DND-41 (cell line): Measurements from ENCODE around the gene MEPCE.

Experiments
- EZH2 ChIP-seq: IDR thresholded peaks from 3 replicates; pipeline ENCODE4 v1.6.1; 2012; ENCODE audit warnings: borderline replicate concordance, low read depth, mild to moderate bottlenecking, moderate library complexity, low read length, inconsistent platforms; ENCODE audit not compliant: severe bottlenecking
- TF ChIP-seq, protein P1 (sequence below): IDR thresholded peaks from 2 replicates; pipeline ENCODE4 v1.5.1; 2012; ENCODE audit warnings: borderline replicate concordance, low read length, moderate library complexity, mild to moderate bottlenecking; ENCODE audit not compliant: poor library complexity, severe bottlenecking; ENCODE audit errors: extremely low read depth

DNA sequence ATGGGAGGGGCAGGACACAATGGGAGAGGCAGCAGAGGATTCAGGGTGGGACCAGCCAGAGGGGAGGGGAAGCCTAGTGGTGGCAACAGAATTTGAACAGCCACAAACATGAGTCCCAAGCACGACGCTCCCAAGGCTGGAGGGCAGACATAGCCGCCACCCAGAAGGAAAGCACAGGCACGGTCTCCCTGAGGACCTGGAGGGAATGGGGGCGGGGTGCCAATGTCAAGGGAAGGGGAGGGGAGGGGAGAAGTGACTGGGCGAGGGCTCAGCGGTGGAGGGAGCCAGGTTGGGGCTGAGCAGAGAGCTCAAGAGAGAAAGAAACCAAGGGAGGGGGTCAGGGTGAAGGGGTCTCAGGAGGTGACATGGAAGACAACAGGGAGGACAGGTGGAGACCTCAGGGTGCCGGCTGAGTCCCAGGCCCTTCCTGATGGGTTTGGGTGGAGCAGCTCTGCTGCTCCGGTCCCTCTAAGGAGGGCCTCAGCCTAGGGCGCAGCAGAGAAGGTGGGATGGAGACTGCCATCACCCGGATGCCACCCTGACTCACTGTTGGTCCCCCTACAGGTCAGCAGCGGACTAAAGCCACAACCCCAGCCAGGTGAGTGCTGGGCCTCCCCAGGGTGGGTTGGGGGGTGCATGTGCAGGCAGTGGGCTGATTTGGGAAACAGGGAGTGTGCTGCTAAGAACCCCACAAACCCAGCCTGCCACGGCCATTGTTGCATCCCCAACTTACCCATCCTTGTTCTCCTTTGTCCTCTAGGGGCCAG, 32.1 kb upstream of the MEPCE start:
- TF ChIP-seq, protein P1, sequence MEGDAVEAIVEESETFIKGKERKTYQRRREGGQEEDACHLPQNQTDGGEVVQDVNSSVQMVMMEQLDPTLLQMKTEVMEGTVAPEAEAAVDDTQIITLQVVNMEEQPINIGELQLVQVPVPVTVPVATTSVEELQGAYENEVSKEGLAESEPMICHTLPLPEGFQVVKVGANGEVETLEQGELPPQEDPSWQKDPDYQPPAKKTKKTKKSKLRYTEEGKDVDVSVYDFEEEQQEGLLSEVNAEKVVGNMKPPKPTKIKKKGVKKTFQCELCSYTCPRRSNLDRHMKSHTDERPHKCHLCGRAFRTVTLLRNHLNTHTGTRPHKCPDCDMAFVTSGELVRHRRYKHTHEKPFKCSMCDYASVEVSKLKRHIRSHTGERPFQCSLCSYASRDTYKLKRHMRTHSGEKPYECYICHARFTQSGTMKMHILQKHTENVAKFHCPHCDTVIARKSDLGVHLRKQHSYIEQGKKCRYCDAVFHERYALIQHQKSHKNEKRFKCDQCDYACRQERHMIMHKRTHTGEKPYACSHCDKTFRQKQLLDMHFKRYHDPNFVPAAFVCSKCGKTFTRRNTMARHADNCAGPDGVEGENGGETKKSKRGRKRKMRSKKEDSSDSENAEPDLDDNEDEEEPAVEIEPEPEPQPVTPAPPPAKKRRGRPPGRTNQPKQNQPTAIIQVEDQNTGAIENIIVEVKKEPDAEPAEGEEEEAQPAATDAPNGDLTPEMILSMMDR = no peak
- TF ChIP-seq EZH2 = no peak
